Dedifferentiated amniotic fluid mesenchymal stem cell (primary cell): ENCODE measurements around the gene BCAM.

ENCODE experiments used
- DNase-seq: peaks from one replicate; pipeline ENCODE4 v3.0.0-alpha.2; 2016; ENCODE audit errors: extremely low spot score

Gene BCAM

DNA sequence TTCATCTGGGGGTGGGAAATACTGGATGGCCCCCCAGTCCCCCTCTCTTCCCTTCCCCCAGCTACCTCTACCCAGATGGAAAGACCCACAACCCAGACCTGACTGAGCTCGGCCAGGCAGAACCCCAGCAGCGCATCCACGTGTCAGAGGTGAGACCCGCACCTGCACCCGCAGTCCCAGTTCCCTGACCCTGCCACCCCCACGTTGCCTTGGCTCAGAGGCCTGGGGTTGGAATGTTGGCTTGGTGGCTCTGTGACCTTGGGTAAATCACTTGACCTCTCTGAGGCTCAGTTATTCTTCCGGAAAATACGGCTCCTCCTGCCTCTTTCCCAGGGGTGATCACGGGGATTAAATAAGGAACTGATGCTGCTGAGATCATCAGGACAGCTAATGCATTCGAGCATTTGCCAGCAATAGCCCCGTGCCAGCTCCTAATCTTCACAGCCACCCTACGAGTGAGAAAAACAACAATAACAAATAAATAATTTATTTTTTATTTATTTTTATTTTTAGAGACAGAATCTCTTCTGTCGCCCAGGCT lies 18.9 kb upstream of the BCAM start:
- no peak for DNase-seq

DNA sequence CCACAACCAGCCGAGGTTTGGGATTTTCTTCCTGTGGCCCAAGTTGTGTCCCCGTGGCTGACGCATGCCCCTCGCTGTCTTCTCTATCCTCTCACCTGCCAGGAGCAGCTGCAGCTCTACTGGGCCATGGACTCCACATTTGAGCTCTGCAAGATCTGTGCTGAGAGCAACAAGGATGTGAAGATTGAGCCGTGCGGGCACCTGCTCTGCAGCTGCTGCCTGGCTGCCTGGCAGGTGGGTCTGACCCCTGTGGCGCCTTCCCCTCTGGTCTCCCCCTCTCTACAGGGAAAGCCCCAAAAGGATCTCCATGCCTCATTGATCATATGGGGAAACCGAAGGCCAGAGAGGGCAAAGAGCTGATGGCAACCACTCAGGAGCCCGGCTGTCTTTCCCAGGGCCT lies 16.6 kb upstream of the BCAM start:
- no peak for DNase-seq

DNA sequence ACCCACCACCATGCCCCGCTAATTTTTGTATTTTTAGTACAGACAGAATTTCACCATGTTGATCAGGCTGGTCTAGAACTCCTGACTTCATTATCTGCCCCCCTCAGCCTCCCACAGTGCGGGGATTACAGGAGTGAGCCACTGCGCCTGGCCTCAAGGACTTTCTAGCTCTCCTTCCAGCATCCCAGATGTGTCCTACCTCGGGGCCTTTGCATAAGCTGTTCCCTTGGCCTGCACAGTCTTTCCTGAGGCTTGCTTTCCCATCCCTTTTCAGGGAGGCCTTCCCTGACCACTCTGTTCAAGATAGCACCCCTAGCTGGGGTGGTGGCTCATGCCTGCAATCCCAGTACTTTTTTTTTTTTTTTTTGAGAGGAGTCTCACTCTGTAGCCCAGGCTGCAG lies 14.3 kb upstream of the BCAM start:
- no peak for DNase-seq

DNA sequence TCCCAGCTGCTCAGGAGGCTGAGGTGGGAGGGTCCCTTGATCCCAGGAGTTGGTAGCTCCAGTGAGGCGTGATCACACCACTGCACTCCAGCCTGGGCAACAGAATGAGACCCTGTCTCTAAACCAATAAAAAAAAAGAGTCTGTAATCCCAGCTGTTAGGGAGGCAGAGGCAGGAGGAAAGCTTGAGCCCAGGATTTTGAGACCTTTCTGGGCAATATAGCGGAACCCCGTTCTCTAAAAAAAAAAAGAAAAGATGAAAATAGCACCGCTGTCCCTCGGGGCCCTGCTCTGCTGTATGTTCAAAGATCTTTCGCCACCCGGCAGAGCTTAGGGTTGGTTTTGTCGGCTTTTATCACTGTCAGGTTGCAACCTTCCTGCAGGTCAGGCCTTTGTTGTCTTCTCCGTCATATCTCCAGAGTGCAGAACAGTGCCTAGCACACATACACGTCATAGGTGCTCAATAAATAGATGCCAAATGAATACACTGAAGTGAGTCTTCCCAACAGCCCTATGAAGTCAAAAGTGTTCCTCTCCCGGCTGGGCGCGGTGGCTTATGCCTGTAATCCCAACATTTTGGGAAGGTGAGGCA lies 13.4 kb upstream of the BCAM start:
- DNase-seq, result no peak

DNA sequence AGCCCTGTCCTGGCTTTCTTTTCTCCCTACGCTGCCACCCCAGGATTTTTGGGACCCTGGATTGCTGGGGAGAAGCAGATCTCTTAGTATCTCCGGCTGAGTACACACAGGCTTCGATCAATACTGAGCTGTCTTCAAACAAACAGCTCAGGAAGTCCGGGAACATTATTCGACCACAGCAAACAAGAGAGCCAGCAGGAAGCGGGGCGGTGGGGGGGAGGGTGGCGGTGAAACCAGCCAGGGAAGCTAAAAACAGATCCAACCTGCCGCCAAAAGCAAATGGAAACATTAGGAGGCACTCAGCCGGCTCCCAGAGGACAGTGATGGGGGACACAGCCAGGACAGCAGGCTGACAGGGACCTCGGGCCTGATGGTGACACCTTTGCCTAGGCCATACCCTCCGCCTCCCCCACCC lies 12.2 kb upstream of the BCAM start:
- no peak for DNase-seq

DNA sequence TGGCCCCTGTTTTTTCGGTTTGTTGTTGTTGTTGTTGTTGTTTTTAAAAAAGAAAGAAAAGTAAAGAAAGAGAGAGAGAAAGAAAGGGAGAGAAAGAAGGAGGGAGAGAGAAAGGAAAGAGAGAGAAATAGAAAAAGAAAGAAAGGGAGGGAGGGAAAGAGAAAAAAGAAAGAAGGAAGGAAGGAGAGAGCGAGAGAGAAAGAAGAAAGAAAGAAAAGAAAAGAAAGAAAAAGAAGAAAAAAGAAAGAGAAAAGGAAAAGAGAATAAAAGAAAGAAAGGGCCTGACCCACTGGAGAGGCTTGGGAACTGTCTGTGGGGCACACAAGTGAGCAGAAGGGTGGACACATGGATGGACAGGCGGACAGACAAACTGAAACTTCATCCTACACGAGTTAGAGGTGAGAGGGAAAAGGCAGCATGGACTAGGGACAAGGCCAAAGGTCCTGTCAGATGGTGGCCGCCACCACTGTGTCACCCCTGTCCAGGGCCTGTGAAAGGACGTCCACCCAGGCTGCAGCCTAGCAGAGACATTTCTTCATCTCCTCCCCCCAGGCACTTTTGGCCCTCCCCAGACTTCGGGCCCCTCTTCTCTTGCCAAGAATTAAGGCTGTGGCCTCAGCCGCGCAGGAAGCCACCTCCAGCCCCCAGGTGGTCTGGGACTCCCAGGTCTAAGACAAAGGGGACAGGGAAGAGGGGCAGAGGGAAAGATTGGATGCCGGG lies 9.1 kb upstream of the BCAM start:
- no peak for DNase-seq

DNA sequence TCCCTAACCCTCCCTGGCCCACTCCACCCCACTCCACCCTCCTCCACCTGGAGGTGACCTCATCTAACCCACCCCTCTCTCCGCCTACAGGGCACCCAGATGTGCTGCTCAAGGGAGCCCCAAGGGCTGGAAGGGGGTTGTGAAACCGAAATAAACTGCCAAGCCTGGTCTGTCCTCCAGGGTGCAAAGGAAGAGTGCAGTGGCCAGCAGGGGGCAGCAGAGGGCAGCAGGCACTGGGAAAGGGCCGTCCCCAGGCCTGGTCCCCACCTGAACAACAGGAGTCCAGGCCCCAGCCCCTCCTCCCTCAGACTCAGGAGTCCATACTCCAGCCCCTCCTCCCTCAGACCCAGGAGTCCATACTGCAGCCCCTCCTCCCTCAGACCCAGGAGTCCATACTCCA lies 8.4 kb upstream of the BCAM start:
- DNase-seq, result peak; percentile 57

DNA sequence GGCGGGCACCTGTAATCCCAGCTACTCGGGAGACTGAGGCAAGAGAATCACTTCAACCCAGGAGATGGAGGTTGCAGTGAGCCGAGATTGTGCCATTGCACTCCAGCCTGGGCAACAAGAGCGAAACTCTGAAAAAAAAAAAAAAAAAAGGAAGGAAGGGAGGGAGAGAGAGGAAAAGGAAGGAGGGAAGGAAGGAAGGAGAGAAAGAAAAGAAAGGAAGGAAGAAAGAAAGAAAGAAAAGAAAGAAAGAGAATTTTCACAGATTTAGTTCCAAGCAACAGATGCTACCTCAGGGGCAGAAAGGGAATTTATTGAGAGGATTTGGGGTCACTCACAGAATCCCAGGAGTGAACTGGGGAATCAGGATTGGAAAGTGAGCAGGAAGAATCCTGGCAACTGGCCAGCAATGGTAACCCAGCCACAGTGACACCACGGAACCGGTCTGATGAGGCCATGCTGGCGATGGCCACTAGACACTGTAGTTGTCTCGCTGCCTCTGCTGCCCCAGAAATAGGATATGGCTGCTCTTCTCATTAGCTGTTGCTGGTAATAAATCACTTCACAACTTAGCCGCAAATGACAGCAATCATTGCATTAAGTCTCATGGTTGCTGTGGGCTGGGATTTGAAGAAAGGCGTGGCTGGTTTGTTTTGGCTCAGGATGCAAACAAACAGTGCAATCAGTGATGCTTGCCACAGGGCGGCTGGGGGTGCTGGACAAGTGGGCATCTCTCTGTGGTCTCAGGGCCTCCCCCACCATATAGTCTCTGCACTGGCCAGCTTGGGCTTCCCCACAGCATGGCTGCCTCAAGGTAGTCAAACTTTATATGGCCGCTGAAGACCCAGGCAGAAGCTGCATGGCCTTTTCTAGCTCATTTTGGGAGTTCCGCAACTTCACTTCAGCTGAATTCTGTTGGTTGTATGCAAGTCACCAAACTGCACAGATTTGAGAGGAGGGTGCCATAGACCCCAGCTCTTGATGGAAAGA lies 5.2 kb upstream of the BCAM start:
- DNase-seq, result no peak

DNA sequence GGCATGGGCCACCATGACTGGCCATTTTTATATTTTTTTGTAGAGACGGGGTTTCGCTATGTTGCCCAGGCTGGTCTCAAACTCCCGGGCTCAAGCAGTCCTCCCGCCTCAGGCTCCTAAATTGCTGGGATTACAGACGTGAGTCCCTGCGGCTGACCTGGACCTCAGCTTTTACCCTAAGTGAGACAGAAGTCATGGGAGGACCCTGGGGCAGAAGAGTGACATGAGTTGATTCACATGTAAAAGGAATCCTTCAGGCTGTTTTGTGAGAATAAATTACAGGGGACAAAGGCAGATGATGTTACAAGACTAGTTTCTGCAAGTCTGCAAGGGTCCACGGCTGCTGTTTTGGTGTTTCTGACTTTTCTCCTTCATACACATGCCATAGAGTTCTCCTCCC lies 2.6 kb upstream of the BCAM start:
- no peak for DNase-seq

DNA sequence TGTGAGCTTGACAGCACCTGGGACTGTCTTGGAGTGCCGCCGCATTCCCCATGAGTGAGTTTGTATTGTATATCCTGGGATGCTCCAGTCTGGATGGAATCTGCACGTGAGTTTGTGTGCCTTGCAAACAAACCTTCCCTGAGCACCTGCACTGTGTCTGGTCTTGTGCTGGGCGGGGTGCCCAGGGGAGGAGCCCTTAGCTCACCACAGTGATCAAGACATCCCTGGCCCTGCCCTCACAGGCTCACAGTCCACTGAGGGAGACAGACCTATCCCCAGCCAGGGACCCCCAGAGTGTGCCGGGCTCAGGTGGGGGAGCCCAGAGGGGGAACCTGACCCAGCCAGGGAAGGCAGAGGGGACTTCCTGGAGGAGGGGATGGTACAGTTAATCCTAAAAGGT lies 1.7 kb upstream of the BCAM start:
- no peak for DNase-seq

DNA sequence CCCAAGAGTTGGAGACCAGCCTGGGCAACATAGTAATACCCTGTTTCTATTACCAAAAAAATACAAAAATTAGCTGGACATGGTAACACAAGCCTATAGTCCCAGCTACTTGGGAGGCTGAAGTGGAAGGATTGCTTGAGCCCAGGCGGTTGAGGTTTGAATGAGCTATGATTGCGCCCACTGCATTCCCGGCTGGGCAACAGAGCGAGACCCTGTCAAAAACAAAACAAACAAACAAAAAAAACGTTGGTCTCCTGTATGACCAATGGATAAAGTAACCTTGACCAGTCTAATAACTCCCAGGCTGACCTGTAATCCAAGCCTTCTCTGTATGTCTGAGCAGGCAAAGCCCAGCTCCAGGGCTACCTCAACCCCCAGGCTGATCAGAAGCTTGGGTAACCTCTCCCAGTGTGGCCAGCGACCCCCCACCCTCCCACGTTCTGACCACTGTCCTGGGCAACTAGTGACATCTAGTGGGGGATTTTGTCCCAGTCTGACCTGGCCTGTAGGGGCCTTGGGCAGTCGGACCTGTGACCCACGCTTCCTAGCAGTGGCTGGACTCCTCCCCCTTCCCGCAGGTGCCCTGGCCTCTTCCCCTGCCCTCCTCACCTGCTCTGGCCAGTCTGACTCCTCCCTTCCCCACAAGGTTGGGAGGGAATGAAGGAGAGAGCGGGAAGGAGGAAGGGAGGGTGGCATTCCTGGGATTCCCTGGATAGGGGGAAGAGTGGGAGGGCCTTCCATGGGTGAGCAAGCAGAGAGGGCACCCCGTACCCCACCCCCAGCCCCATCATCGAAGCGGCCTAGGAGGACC lies 1.0 kb upstream of the BCAM start:
- no peak for DNase-seq

DNA sequence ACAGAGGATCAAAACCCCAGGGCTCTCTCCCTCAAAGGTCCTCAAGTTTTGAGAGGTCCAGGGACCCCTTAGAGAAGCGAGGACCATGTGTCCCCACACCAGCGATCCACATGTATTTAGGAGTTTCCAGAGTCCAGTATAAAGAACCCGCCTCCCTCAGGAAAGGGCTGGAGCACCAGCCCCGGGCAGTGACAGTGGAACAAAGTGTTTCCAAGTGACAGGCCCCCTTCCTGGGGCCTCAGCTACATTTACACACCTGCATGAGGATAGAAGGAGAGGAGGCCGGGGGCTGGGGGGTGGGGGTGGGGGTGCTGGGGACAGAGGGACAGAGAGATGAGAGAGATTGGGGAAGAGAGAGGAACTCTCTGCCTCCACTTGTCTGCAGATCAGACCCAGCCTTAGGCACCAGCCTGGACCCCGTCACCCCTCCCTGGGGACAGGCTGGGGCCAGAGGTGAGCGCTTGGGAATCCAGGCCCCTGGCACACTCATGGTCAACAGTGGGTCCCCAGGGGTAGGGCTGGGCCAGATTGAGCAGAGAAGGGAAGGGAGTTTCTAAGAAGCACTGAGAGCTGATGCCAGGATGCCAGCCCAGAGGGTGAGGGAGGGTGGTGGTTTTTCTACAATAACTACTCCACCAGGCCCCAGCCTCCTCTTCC lies 802 bp downstream of the BCAM start:
- DNase-seq, result no peak

DNA sequence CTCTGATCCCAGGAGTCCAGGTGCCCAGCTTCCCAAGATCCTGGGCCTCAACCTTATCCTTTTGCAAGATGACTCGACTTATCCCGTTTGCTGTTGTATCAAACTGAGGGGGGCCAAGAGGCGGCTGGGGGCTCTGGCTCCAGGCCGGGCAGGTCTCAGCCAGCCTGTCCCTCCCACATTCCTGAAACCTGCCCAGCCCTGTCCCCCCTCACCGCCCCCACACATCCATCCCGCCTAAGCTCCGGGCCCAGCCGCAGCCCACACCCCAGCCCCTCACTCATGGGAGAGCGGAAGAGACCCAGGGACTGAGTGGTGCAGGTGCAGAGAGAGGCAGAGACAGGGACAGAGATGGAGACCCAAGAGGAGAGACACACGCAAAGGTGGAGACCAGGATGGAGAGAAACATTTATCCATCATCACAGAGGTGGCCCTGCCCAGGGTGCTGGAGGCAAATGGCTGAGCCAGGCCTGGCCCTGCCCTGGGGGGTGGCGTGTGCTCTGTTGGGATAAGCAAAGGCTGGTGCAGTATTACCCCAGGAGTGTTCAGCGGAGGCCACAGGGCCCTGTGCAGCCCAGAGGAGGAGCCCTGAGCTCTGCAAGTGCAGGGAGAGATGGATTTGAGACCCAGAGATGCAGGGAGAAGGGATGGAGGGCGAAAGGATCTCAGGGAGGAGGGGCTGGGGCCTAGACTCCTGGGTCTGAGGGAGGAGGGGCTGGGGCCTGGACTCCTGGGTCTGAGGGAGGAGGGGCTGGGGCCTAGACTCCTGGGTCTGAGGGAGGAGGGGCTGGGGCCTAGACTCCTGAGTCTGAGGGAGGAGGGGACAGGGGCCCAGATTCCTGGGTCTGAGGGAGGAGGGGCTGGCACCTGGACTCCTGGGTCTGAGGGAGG lies 1.6 kb downstream of the BCAM start:
- DNase-seq, result no peak

DNA sequence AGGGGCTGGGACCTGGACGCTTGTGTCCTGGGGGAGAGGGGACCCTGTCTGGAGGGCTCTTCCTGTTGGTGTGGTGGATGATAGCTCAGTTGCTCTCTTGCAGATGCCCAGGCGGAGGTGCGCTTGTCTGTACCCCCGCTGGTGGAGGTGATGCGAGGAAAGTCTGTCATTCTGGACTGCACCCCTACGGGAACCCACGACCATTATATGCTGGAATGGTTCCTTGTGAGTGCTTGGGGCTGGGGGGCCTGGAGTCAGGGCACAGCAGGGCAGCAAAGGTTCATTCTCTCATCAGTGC lies 2.2 kb downstream of the BCAM start:
- DNase-seq, result no peak

DNA sequence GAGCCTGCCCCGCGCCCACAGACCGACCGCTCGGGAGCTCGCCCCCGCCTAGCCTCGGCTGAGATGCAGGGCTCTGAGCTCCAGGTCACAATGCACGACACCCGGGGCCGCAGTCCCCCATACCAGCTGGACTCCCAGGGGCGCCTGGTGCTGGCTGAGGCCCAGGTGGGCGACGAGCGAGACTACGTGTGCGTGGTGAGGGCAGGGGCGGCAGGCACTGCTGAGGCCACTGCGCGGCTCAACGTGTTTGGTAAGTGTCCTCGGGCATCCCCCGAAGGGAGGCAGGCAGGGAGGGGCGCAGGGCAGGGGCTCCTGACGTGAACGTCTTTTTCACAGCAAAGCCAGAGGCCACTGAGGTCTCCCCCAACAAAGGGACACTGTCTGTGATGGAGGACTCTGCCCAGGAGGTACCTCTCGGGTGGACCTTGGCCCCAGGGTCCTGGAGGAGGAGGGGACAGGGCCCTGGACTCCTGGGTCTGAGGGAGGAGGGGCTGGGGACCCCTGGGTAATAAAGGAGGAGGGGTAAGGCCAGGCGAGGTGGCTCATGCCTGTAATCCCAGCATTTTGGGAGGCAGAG lies 3.3 kb downstream of the BCAM start:
- no peak for DNase-seq

DNA sequence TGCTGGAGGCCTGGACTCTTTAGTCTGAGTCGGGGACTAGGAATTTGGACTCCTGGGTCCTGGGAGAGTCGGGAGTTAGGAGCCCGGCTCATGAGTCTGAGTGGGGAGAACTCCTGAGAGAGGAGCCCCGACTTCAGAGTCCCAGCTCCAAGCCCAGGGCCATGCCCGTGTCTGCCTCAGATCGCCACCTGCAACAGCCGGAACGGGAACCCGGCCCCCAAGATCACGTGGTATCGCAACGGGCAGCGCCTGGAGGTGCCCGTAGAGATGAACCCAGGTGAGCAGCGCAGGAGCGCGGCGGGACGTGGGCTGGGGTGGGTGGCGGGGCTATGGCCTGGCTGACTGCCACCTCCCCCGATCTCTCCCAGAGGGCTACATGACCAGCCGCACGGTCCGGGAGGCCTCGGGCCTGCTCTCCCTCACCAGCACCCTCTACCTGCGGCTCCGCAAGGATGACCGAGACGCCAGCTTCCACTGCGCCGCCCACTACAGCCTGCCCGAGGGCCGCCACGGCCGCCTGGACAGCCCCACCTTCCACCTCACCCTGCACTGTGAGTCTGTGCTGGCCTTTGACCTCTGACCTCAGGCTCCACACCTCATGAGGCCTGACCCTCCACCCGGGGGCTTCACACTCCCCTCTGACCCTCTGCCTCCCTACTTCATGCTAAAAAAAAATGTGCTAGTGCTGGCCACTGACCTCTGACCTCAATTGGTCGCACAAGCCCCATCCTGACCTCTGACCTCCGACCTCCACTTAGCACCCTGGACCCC lies 4.4 kb downstream of the BCAM start:
- no peak for DNase-seq

DNA sequence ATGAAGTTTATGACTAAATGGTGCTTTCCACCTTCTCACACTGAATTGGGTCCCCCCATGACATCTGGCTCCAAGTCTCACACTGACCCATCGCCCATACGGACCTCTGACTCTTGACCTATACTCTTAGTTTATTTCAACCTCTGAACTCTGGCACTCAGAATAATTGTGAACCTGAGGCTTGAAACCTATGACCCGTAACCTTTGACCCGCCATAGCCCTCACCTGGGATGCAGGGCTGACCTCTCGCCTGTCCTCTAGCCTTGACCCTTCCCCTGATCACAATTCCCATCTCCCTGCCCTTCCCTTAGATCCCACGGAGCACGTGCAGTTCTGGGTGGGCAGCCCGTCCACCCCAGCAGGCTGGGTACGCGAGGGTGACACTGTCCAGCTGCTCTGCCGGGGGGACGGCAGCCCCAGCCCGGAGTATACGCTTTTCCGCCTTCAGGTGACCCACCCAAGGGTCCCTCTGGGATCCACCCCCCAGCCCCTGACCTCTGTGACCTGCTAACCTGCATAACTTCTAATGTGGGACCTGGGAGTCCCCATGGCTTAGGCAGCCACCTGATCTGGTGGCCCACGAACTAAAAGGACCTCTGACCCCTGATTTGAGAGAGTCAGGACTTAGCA lies 5.1 kb downstream of the BCAM start:
- no peak for DNase-seq

DNA sequence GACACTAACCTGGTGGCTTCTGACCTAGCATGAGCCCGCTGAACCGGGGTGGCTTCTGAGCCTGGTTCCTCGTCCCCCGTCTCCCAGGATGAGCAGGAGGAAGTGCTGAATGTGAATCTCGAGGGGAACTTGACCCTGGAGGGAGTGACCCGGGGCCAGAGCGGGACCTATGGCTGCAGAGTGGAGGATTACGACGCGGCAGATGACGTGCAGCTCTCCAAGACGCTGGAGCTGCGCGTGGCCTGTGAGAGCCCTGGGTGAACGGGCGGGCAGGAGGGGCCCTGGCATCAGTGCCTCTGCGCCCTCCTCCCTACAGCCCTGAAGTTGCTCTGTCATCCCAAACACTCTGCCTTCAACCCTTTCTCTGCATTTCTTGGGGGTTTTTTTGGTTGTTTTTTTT lies 5.6 kb downstream of the BCAM start:
- no peak for DNase-seq

DNA sequence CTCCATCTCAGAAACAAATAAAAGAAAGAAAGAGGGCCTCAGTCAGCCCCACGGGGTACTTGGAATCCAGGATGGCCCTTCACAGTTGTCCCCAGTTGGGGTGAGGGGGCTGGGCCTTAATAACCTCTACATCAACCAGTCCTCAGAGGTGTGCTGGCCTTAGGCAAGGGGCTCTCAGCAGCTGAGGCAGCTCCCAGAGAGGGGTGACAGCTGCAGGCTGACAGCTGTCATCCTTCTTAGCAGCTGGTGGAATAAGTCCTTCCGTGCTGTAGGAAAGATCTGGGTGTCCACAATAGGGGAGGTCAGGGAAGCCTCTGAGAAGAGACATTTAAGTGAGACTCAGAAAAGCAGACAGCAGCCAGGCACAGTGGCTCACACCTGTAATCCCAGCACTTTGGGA lies 7.4 kb downstream of the BCAM start:
- DNase-seq, result no peak
